Astrocyte (in vitro differentiated cells and primary cell): Measurements from ENCODE around the gene TEX10. TPM values are rescaled to one million over a fixed set of nuclear protein-coding genes. Genes with fewer than 3 reads are reported as not detected.

ENCODE experiments used
- DNase-seq: peaks from one replicate; pipeline ENCODE4 v3.0.0-alpha.2; 2010; ENCODE audit warnings: low read depth
- FAIRE-seq: peaks from 2 replicates; lab custom pipeline; 2011; peaks lifted over from hg19 to GRCh38; lab: Jason Lieb, UNC
- H2AFZ ChIP-seq: 2 replicates; pipeline ENCODE4 v1.6.0; 2012; ENCODE audit warnings: low read depth, low read length, inconsistent platforms
- H3K27ac ChIP-seq: 2 replicates; pipeline ENCODE4 v1.5.1; 2011; ENCODE audit warnings: low read depth, low read length, inconsistent platforms
- H3K27me3 ChIP-seq: 2 replicates; pipeline ENCODE4 v1.6.0; 2011; ENCODE audit warnings: low read length, inconsistent platforms; ENCODE audit not compliant: insufficient read depth
- H3K36me3 ChIP-seq: 2 replicates; pipeline ENCODE4 v1.5.1; 2011; ENCODE audit warnings: low read length, inconsistent platforms; ENCODE audit not compliant: insufficient read depth
- H3K4me1 ChIP-seq: 2 replicates; pipeline ENCODE4 v1.5.1; 2011; ENCODE audit warnings: low read length, inconsistent platforms; ENCODE audit not compliant: insufficient read depth
- H3K4me2 ChIP-seq: 2 replicates; pipeline ENCODE4 v1.6.0; 2012; ENCODE audit warnings: low read length, inconsistent platforms
- H3K4me3 ChIP-seq: 2 replicates; pipeline ENCODE4 v1.5.1; 2011; ENCODE audit warnings: low read depth, mild to moderate bottlenecking, low read length, inconsistent platforms; ENCODE audit not compliant: insufficient read depth
- H3K79me2 ChIP-seq: 2 replicates; pipeline ENCODE4 v1.6.0; 2012; ENCODE audit warnings: mild to moderate bottlenecking, low read length, inconsistent platforms; ENCODE audit not compliant: insufficient read depth
- H3K9ac ChIP-seq: 2 replicates; pipeline ENCODE4 v1.6.0; 2012; ENCODE audit warnings: mild to moderate bottlenecking, low read length, inconsistent platforms
- H3K9me3 ChIP-seq: 2 replicates; pipeline ENCODE4 v1.5.1; 2012; ENCODE audit warnings: low read depth, mild to moderate bottlenecking, low read length, inconsistent platforms; ENCODE audit not compliant: insufficient read depth
- H4K20me1 ChIP-seq: 2 replicates; pipeline ENCODE4 v1.6.0; 2012; ENCODE audit warnings: low read length, inconsistent platforms; ENCODE audit not compliant: insufficient read depth
- H3K27ac Mint-ChIP-seq: one replicate; pipeline ENCODE4 v1.8.0; 2021; ENCODE audit warnings: mild to moderate bottlenecking, mixed read lengths; ENCODE audit not compliant: unreplicated experiment
- H3K27me3 Mint-ChIP-seq: one replicate; pipeline ENCODE4 v1.8.0; 2021; ENCODE audit warnings: low read depth, mixed read lengths; ENCODE audit not compliant: unreplicated experiment
- H3K36me3 Mint-ChIP-seq: one replicate; pipeline ENCODE4 v1.8.0; 2021; ENCODE audit warnings: low read depth, mixed read lengths; ENCODE audit not compliant: unreplicated experiment
- H3K4me1 Mint-ChIP-seq: one replicate; pipeline ENCODE4 v1.8.0; 2021; ENCODE audit warnings: low read depth, mixed read lengths; ENCODE audit not compliant: unreplicated experiment
- H3K4me3 Mint-ChIP-seq: one replicate; pipeline ENCODE4 v1.8.0; 2021; ENCODE audit warnings: mild to moderate bottlenecking, moderate library complexity, mixed read lengths; ENCODE audit not compliant: unreplicated experiment
- H3K9me3 Mint-ChIP-seq: one replicate; pipeline ENCODE4 v1.8.0; 2021; ENCODE audit warnings: mild to moderate bottlenecking, mixed read lengths; ENCODE audit not compliant: unreplicated experiment
- CTCF ChIP-seq: IDR thresholded peaks from 2 replicates; pipeline ENCODE4 v1.5.1; 2011; ENCODE audit warnings: low read depth, mild to moderate bottlenecking, inconsistent platforms, low read length, moderate library complexity; ENCODE audit not compliant: insufficient read depth
- EZH2 ChIP-seq: IDR thresholded peaks from 2 replicates; pipeline ENCODE4 v1.6.1; 2012; ENCODE audit warnings: mild to moderate bottlenecking, low read length, inconsistent platforms; ENCODE audit not compliant: insufficient read depth
- total RNA-seq: library from RNA; stranded (reverse); gene quantifications from 2 replicates; pipeline ENCODE4 v1.2.1, GENCODE V29; 2021

TEX10 gene
- total RNA-seq, 1 donor from 2014 or later, result 35.1 TPM

- Histone ChIP-seq H3K9ac (no peak overlapping the region), H3K27me3 (no peaks in the 10 kb centered on the region), H3K4me3 (no peak overlapping the region), H3K79me2 (no peaks in the 10 kb centered on the region), H4K20me1 (no peaks in the 10 kb centered on the region), H3K4me1 (peaks cover 9% of the 10 kb centered on the region), H3K9me3 (no peaks in the 10 kb centered on the region), H3K36me3 (no peaks in the 10 kb centered on the region), H3K27ac (no peak overlapping the region), H3K4me2 (peak overlapping the region; percentile 20), H2AFZ (no peak overlapping the region)
- no peaks in the 10 kb centered on the region for H3K9me3 Mint-ChIP-seq
- peak; percentile 79 for FAIRE-seq
- H3K4me3 Mint-ChIP-seq, result no peak overlapping the region
- peaks cover 9% of the 10 kb centered on the region for H3K36me3 Mint-ChIP-seq
- TF ChIP-seq EZH2 (no peak), CTCF (no peak)
- H3K27ac Mint-ChIP-seq, result peak overlapping the region; percentile 20
- H3K27me3 Mint-ChIP-seq, result no peaks in the 10 kb centered on the region
- DNase-seq, result peak; percentile 36
- peaks cover 16% of the 10 kb centered on the region for H3K4me1 Mint-ChIP-seq
Measured at GRCh38 chr9:100277166-100277979, 75.4 kb downstream of the TEX10 start.

DNA sequence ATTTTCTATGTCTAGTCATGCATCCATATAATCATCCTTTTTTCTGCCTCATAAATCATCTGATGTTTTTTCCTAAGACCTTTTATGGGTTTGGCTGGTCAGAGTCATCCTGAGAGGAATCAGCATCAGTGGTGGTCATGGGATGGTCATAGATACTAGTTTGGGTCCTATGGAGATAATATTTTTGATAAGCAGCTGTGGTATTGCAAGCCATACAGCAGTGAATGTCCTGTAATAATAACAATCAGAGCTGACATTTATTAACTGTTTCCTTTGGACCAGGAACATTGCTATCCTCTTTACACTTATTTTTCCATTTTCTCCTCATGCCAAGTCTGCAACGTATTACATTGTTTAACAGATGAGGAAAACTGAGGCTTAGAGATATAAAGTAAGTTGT is 83.1 kb downstream of the TEX10 start:
- Histone ChIP-seq H4K20me1 (no peaks in the 10 kb centered on the region), H2AFZ (no peak overlapping the region), H3K9me3 (no peaks in the 10 kb centered on the region), H3K36me3 (no peaks in the 10 kb centered on the region), H3K9ac (no peak overlapping the region), H3K27me3 (no peaks in the 10 kb centered on the region), H3K4me1 (no peaks in the 10 kb centered on the region), H3K4me2 (no peak overlapping the region), H3K4me3 (no peak overlapping the region), H3K27ac (no peak overlapping the region), H3K79me2 (no peaks in the 10 kb centered on the region)
- H3K27me3 Mint-ChIP-seq, result no peaks in the 10 kb centered on the region
- DNase-seq (no peak), FAIRE-seq (peak; percentile 23)
- no peaks in the 10 kb centered on the region for H3K9me3 Mint-ChIP-seq
- peaks cover 14% of the 10 kb centered on the region for H3K36me3 Mint-ChIP-seq
- no peaks in the 10 kb centered on the region for H3K4me1 Mint-ChIP-seq
- H3K4me3 Mint-ChIP-seq, result no peak overlapping the region
- no peak for TF ChIP-seq CTCF
- no peak for TF ChIP-seq EZH2
- no peak overlapping the region for H3K27ac Mint-ChIP-seq

DNA sequence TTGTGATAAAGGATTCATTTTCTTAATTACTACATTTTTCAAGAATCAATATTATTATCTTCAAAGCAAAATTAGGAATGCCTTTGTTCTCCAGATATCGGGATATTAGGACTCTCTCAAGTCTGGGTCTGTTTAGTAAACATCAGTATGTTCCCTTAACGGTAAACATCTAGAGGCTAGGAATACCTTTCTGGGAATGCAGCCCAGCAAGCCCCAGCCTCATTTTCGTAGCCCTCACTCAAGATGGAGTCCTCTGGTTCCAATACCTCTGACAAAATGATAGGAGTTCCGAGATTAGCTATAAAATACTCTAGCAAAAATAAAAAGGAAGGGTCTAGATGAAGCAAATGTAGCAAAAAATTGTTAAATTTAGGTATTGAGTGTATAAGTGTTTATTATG is 84.5 kb downstream of the TEX10 start:
- Histone ChIP-seq H3K27me3 (no peaks in the 10 kb centered on the region), H3K27ac (no peak overlapping the region), H3K9ac (no peak overlapping the region), H3K9me3 (no peaks in the 10 kb centered on the region), H4K20me1 (no peaks in the 10 kb centered on the region), H3K4me3 (no peak overlapping the region), H3K4me1 (no peaks in the 10 kb centered on the region), H2AFZ (no peak overlapping the region), H3K4me2 (no peak overlapping the region), H3K36me3 (no peaks in the 10 kb centered on the region), H3K79me2 (no peaks in the 10 kb centered on the region)
- Mint-ChIP-seq H3K27me3 (no peaks in the 10 kb centered on the region), H3K4me3 (no peak overlapping the region), H3K36me3 (peaks cover 15% of the 10 kb centered on the region), H3K27ac (no peak overlapping the region), H3K9me3 (no peaks in the 10 kb centered on the region), H3K4me1 (no peaks in the 10 kb centered on the region)
- FAIRE-seq (no peak), DNase-seq (no peak)
- no peak for TF ChIP-seq CTCF
